ENCODE results near the gene METTL4. TPM values are rescaled to one million over a fixed set of nuclear protein-coding genes. Genes with fewer than 3 reads are reported as not detected.

Gene METTL4
- total RNA-seq, 1 donor from 2014 or later: 11.1 TPM

GRCh38 chr18:2502394-2502793 lies 68.9 kb downstream of the METTL4 start:
- intact Hi-C loops (cut with DNase I): no loop called here
- H3K36me3 ChIP-seq: no peaks in the 10 kb centered on the region
- no peak overlapping the region for H3K4me3 ChIP-seq
- no peak for TF ChIP-seq CTCF (IDR thresholded peaks at IDR 0.05)
- ATAC-seq: no peak
- DNase-seq: no peak
- no peaks in the 10 kb centered on the region for H3K9me3 ChIP-seq
- no peaks in the 10 kb centered on the region for H3K4me1 ChIP-seq
- no peaks in the 10 kb centered on the region for H3K27me3 ChIP-seq
- H3K27ac ChIP-seq: no peak overlapping the region

DNA sequence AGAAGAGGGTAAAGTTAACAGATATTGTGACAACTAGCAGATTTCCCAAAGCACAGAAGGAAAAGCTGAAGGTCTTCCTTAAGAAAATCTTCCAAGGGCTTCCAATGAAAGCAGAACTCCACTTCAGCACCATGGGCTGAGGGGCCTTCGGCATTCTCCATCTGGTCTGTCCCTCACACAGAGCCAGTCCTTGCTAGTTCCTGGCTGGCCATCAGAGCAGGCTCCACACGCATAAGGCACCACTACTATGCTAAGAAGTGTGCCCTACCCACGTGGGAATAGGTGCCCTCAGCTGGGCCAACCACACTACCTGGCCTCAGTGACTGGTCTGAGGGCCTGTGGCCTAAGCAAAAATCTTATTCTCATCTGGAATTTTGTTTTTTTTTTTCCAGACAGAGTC lies 73.5 kb downstream of the METTL4 start:
- no peak for TF ChIP-seq CTCF (IDR thresholded peaks at IDR 0.05)
- Histone ChIP-seq H3K9me3 (no peaks in the 10 kb centered on the region), H3K36me3 (no peaks in the 10 kb centered on the region), H3K27ac (no peak overlapping the region), H3K4me1 (no peaks in the 10 kb centered on the region), H3K4me3 (no peak overlapping the region), H3K27me3 (no peaks in the 10 kb centered on the region)
- ATAC-seq: no peak
- intact Hi-C loops (cut with DNase I): no loop called here
- DNase-seq: no peak

- H3K9me3 ChIP-seq: no peaks in the 10 kb centered on the region
- no peaks in the 10 kb centered on the region for H3K27me3 ChIP-seq
- H3K36me3 ChIP-seq: no peaks in the 10 kb centered on the region
- DNase-seq (no peak), ATAC-seq (no peak)
- H3K27ac ChIP-seq: no peak overlapping the region
- H3K4me3 ChIP-seq: no peak overlapping the region
- TF ChIP-seq CTCF (IDR thresholded peaks at IDR 0.05): no peak
- intact Hi-C loops (cut with DNase I): no loop called here
- H3K4me1 ChIP-seq: no peaks in the 10 kb centered on the region
Measured at GRCh38 chr18:2495381-2495780, 75.9 kb downstream of the METTL4 start.

GRCh38 chr18:2494921-2495320 lies 76.4 kb downstream of the METTL4 start:
- ATAC-seq: no peak
- no peak for TF ChIP-seq CTCF (IDR thresholded peaks at IDR 0.05)
- DNase-seq: no peak
- no peak overlapping the region for H3K27ac ChIP-seq
- no peaks in the 10 kb centered on the region for H3K36me3 ChIP-seq
- intact Hi-C loops (cut with DNase I): no loop called here
- no peaks in the 10 kb centered on the region for H3K9me3 ChIP-seq
- no peaks in the 10 kb centered on the region for H3K27me3 ChIP-seq
- no peaks in the 10 kb centered on the region for H3K4me1 ChIP-seq
- H3K4me3 ChIP-seq: no peak overlapping the region

Other genes starting within 250 kb of the METTL4 start
- 0.69 TPM for gene NDC80, start 52 bp upstream of the METTL4 start, total RNA-seq
- 54.1 TPM for gene SMCHD1, start 84.2 kb upstream of the METTL4 start, total RNA-seq